A673 (cell line): ENCODE measurements around the gene NDST1. TPM values are rescaled to one million over a fixed set of nuclear protein-coding genes. Genes with fewer than 3 reads are reported as not detected.
A peak's percentile ranks its signal among the peaks of the same experiment; 100 is the strongest.

ENCODE experiments used
- BruUV-seq: library from RNA; stranded (reverse); fragments of 400-500 nt; replicated peaks from 2 replicates; lab custom pipeline; 2021; lab: Mats Ljungman, UMichigan
- CTCF ChIA-PET: fragments of 300-600 bp; sonication (Branson Sonifier 250); formaldehyde crosslinking; loops from one replicate; lab custom pipeline; 2022; ENCODE audit warnings: antibody characterized with exemption; lab: Charles Lee
- POLR2A ChIA-PET: fragments of 300-600 bp; sonication (Branson Sonifier 250); formaldehyde crosslinking; loops from one replicate; lab custom pipeline; 2022; ENCODE audit warnings: antibody characterized with exemption; ENCODE audit not compliant: low non-redundant PET; lab: Charles Lee
- DNase-seq: peaks from one replicate; pipeline ENCODE4 v3.0.0-alpha.2; 2015; ENCODE audit warnings: low spot score
- H3K27ac ChIP-seq: fragments of 200-600 bp; sonication (generic); 2 replicates; pipeline ENCODE4 v1.5.1; 2016; ENCODE audit warnings: mixed run types, low read depth, mild to moderate bottlenecking, mixed read lengths, antibody characterized with exemption, low read length; ENCODE audit not compliant: poor library complexity, severe bottlenecking
- H3K27me3 ChIP-seq: fragments of 200-600 bp; sonication (generic); replicated peaks from 2 replicates; pipeline ENCODE4 v1.6.1; 2017; ENCODE audit warnings: mixed run types, low read depth, mild to moderate bottlenecking, mixed read lengths, antibody characterized with exemption, low read length; ENCODE audit not compliant: insufficient read depth, poor library complexity
- H3K36me3 ChIP-seq: fragments of 200-600 bp; sonication (generic); 2 replicates; pipeline ENCODE4 v1.6.1; 2016; ENCODE audit warnings: mixed run types, mild to moderate bottlenecking, mixed read lengths, antibody characterized with exemption, low read length; ENCODE audit not compliant: insufficient read depth, poor library complexity, severe bottlenecking
- H3K4me1 ChIP-seq: fragments of 200-600 bp; sonication (generic); 2 replicates; pipeline ENCODE4 v1.6.1; 2017; ENCODE audit warnings: mixed run types, mild to moderate bottlenecking, mixed read lengths, antibody characterized with exemption, low read length; ENCODE audit not compliant: insufficient read depth, poor library complexity, severe bottlenecking
- H3K4me3 ChIP-seq: fragments of 200-600 bp; sonication (generic); 2 replicates; pipeline ENCODE4 v1.5.1; 2016; ENCODE audit warnings: low read depth, mixed run types, mild to moderate bottlenecking, mixed read lengths, low read length; ENCODE audit not compliant: poor library complexity, severe bottlenecking
- H3K9me3 ChIP-seq: fragments of 200-600 bp; sonication (generic); 2 replicates; pipeline ENCODE4 v1.6.1; 2016; ENCODE audit warnings: mixed run types, low read depth, mild to moderate bottlenecking, mixed read lengths, antibody characterized with exemption, low read length; ENCODE audit not compliant: poor library complexity, severe bottlenecking
- CTCF ChIP-seq: fragments of 300-800, 200-600 bp; sonication (generic); conservative IDR thresholded peaks from 2 replicates; pipeline ENCODE4 v1.5.1; 2017; ENCODE audit warnings: low read depth, mild to moderate bottlenecking, antibody characterized with exemption, low read length, moderate library complexity, mixed read lengths
- EZH2 ChIP-seq: fragments of 200-600 bp; sonication (generic); IDR thresholded peaks from 2 replicates; pipeline ENCODE4 v1.6.1; 2017; ENCODE audit warnings: borderline replicate concordance, low read depth, mild to moderate bottlenecking, mixed read lengths, antibody characterized with exemption, low read length; ENCODE audit not compliant: poor library complexity, severe bottlenecking
- intact Hi-C: fragments of 100-400 bp; cut with micrococcal nuclease; formaldehyde crosslinking; loops from one replicate; pipeline ENCODE4 v1.10.0; 2022; ENCODE audit not compliant: unreplicated experiment
- total RNA-seq: library from RNA; stranded (reverse); gene quantifications from 2 replicates; pipeline ENCODE4 v1.2.3, GENCODE V29; 2021

Gene NDST1
- total RNA-seq, 1 experiment from 2014 or later: 44.0 TPM

- BruUV-seq: no TSS peak
- no peak overlapping the region for H3K27ac ChIP-seq
- H3K36me3 ChIP-seq: no peaks in the 10 kb centered on the region
- no peak for DNase-seq
- no peaks in the 10 kb centered on the region for H3K27me3 ChIP-seq
- peaks cover 22% of the 10 kb centered on the region for H3K4me1 ChIP-seq
- H3K9me3 ChIP-seq: no peaks in the 10 kb centered on the region
- ChIA-PET CTCF (no interaction called here), POLR2A (no interaction called here)
- no peak overlapping the region for H3K4me3 ChIP-seq
- TF ChIP-seq EZH2 (no peak), CTCF (no peak)
- intact Hi-C loops: no loop called here
Measured at GRCh38 chr5:150593593-150593992, 85.7 kb downstream of the NDST1 start.

GRCh38 chr5:150593996-150594395 is 86.1 kb downstream of the NDST1 start:
- intact Hi-C loops: no loop called here
- no peaks in the 10 kb centered on the region for H3K27me3 ChIP-seq
- no peak overlapping the region for H3K4me3 ChIP-seq
- CTCF ChIA-PET: no interaction called here
- peaks cover 22% of the 10 kb centered on the region for H3K4me1 ChIP-seq
- no peaks in the 10 kb centered on the region for H3K9me3 ChIP-seq
- TF ChIP-seq EZH2: no peak
- TF ChIP-seq CTCF: no peak
- POLR2A ChIA-PET: no interaction called here
- DNase-seq: no peak
- no peak overlapping the region for H3K27ac ChIP-seq
- no TSS peak for BruUV-seq
- H3K36me3 ChIP-seq: no peaks in the 10 kb centered on the region

GRCh38 chr5:150595466-150596031 is 87.6 kb downstream of the NDST1 start:
- H3K4me1 ChIP-seq: peaks cover 35% of the 10 kb centered on the region
- H3K4me3 ChIP-seq: no peak overlapping the region
- ChIA-PET POLR2A (no interaction called here), CTCF (no interaction called here)
- H3K27me3 ChIP-seq: no peaks in the 10 kb centered on the region
- DNase-seq: no peak
- no TSS peak for BruUV-seq
- no peaks in the 10 kb centered on the region for H3K9me3 ChIP-seq
- H3K27ac ChIP-seq: peak overlapping the region; percentile 37
- intact Hi-C loops: no loop called here
- no peaks in the 10 kb centered on the region for H3K36me3 ChIP-seq
- no peak for TF ChIP-seq EZH2
- no peak for TF ChIP-seq CTCF
